Body of pancreas (tissue), 4 donors: Measurements from ENCODE around the gene TIA1.

Experiments
- POLR2A ChIP-seq, 3 donors: fragments of 450-650 bp; IDR thresholded peaks; one replicate each; pipeline ENCODE4 v1.6.1; 2016; ENCODE audit warnings: antibody characterized with exemption in 3 of 3, mild to moderate bottlenecking in 2 of 3
- TF ChIP-seq, protein P1 (sequence below), 7 experiments: fragments of 450-650 bp in 4 of 7; fragments of 200-600 bp in 3 of 7; sonication (generic) in 3 of 7; IDR thresholded peaks; one replicate each; pipeline ENCODE4 v1.5.1; 2016 to 2019; ENCODE audit warnings: antibody characterized with exemption in 7 of 7

DNA sequence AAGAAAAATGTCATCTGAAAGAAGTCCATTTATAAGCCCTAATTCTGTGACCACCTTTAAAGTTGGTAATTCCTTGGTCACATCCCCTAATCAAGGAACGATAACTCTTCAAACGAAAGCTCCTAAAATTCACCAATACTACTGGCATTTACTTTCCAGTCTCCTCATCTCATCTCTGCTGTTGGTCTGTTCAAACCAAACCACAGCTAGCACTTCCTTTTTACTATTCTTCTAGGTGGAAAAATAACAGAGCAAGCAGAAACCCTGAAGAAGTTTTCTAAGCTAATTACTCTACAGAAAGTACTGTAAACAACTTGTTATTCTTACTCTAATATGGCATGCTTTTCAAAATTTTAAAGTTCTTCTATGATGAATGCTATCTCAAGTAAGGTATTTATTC lies 21.6 kb downstream of the TIA1 start:
- TF ChIP-seq, protein P1, sequence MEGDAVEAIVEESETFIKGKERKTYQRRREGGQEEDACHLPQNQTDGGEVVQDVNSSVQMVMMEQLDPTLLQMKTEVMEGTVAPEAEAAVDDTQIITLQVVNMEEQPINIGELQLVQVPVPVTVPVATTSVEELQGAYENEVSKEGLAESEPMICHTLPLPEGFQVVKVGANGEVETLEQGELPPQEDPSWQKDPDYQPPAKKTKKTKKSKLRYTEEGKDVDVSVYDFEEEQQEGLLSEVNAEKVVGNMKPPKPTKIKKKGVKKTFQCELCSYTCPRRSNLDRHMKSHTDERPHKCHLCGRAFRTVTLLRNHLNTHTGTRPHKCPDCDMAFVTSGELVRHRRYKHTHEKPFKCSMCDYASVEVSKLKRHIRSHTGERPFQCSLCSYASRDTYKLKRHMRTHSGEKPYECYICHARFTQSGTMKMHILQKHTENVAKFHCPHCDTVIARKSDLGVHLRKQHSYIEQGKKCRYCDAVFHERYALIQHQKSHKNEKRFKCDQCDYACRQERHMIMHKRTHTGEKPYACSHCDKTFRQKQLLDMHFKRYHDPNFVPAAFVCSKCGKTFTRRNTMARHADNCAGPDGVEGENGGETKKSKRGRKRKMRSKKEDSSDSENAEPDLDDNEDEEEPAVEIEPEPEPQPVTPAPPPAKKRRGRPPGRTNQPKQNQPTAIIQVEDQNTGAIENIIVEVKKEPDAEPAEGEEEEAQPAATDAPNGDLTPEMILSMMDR (IDR thresholded peaks at IDR 0.05) = no peak
- no peak for TF ChIP-seq POLR2A (IDR thresholded peaks at IDR 0.05)
